ENCODE measurements around the gene MBNL1.

DNA sequence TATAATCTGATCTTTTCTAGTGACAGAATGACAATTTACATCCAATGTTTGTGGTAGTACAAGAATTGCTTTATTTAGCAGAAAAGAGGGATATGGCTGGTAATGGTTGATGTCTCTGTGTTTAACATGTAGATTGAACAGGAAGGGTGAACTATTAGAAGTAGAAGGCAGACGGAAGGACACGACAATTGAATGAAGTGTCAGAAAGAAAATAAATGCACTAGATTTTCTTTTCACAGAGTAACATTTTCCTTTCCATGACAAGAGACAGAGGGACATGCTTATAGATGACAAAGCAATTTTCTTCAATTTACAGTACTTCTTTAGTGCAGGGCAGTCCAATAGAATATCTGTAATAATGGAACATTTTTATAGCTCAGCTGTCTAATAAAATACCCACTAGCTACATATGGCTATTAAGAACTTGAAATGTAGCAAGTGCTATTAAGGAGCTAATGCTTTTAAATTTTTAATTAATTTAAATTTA is 48.9 kb upstream of the MBNL1 start:
- TF ChIP-seq POLR2A (IDR thresholded peaks at IDR 0.05; ENCODE audit: low read length) (no peak), GATA1 (IDR thresholded peaks at IDR 0.05; ENCODE audit: low read depth, low read length) (no peak)

Data from erythroblast (primary cell).